Measurements from ENCODE around the gene TSC22D3. TPM values are rescaled to one million over a fixed set of nuclear protein-coding genes. Genes with fewer than 3 reads are reported as not detected.

The TSC22D3 gene
- total and polyA plus RNA-seq, 7 donors = 40.5 to 551 (median 272) TPM

GRCh38 chrX:107708762-107709161 is 66.8 kb downstream of the TSC22D3 start:
- intact Hi-C loops (cut with DNase I) = no loop called here
- no peak for TF ChIP-seq EP300 (IDR thresholded peaks at IDR 0.05)
- no peak for TF ChIP-seq POLR2A (IDR thresholded peaks at IDR 0.05)
- no peak for TF ChIP-seq POLR2AphosphoS5 (IDR thresholded peaks at IDR 0.05)
- no peak for TF ChIP-seq CTCF (IDR thresholded peaks at IDR 0.05)
- peak; percentile 75 for DNase-seq
- no peak overlapping the region for H3K4me3 ChIP-seq
- H3K27me3 ChIP-seq = no peaks in the 10 kb centered on the region
- H3K36me3 ChIP-seq = peaks cover under 1 to 7% (median 1%) of the 10 kb centered on the region in 4 donors
- peaks cover 0 to 25% (median 10%) of the 10 kb centered on the region in 4 donors for H3K4me1 ChIP-seq
- 85 to 91% methylated on average over 2 of the region's 2 CpGs for WGBS, 2 donors
- peak overlapping the region in 1 of 4 donors; percentile 12 for H3K27ac ChIP-seq
- H3K9me3 ChIP-seq = no peaks in the 10 kb centered on the region

GRCh38 chrX:107707866-107708265 is 67.7 kb downstream of the TSC22D3 start:
- Histone ChIP-seq H3K36me3 (no peaks in the 10 kb centered on the region), H3K4me1 (peaks cover 0 to 25% (median 7%) of the 10 kb centered on the region in 4 donors), H3K27ac (no peak overlapping the region), H3K27me3 (no peaks in the 10 kb centered on the region), H3K4me3 (no peak overlapping the region), H3K9me3 (no peaks in the 10 kb centered on the region)
- WGBS, 2 donors = 93 to 94% methylated on average over 9 of the region's 9 CpGs
- TF ChIP-seq CTCF (IDR thresholded peaks at IDR 0.05) (no peak), EP300 (IDR thresholded peaks at IDR 0.05) (no peak), POLR2A (IDR thresholded peaks at IDR 0.05) (no peak), POLR2AphosphoS5 (IDR thresholded peaks at IDR 0.05) (no peak)
- peak; percentile 34 for DNase-seq
- intact Hi-C loops (cut with DNase I) = no loop called here

- Histone ChIP-seq H3K27ac (no peak overlapping the region), H3K9me3 (no peaks in the 10 kb centered on the region), H3K4me1 (peaks cover 0 to 14% (median 3%) of the 10 kb centered on the region in 4 donors), H3K4me3 (no peak overlapping the region), H3K36me3 (no peaks in the 10 kb centered on the region), H3K27me3 (no peaks in the 10 kb centered on the region)
- intact Hi-C loops (cut with DNase I) = no loop called here
- TF ChIP-seq CTCF (IDR thresholded peaks at IDR 0.05) (no peak), POLR2AphosphoS5 (IDR thresholded peaks at IDR 0.05) (no peak), POLR2A (IDR thresholded peaks at IDR 0.05) (no peak), EP300 (IDR thresholded peaks at IDR 0.05) (no peak)
- DNase-seq = peak; percentile 34
These were observed 69.3 kb downstream of the TSC22D3 start for GRCh38 chrX:107706309-107706708.

GRCh38 chrX:107704587-107704986 is 71.0 kb downstream of the TSC22D3 start:
- no peak for DNase-seq
- WGBS, 2 donors = 87 to 92% methylated on average over 2 of the region's 2 CpGs
- H3K36me3 ChIP-seq = no peaks in the 10 kb centered on the region
- no peaks in the 10 kb centered on the region for H3K9me3 ChIP-seq
- no peaks in the 10 kb centered on the region for H3K4me1 ChIP-seq
- no peak overlapping the region for H3K4me3 ChIP-seq
- no peak overlapping the region for H3K27ac ChIP-seq
- no peaks in the 10 kb centered on the region for H3K27me3 ChIP-seq
- TF ChIP-seq POLR2AphosphoS5 (IDR thresholded peaks at IDR 0.05) (no peak), CTCF (IDR thresholded peaks at IDR 0.05) (no peak), POLR2A (IDR thresholded peaks at IDR 0.05) (no peak), EP300 (IDR thresholded peaks at IDR 0.05) (no peak)
- intact Hi-C loops (cut with DNase I) = no loop called here

GRCh38 chrX:107704181-107704580 is 71.4 kb downstream of the TSC22D3 start:
- intact Hi-C loops (cut with DNase I) = no loop called here
- Histone ChIP-seq H3K27ac (no peak overlapping the region), H3K36me3 (no peaks in the 10 kb centered on the region), H3K4me1 (no peaks in the 10 kb centered on the region), H3K4me3 (no peak overlapping the region), H3K9me3 (no peaks in the 10 kb centered on the region), H3K27me3 (no peaks in the 10 kb centered on the region)
- no peak for DNase-seq
- no peak for TF ChIP-seq EP300 (IDR thresholded peaks at IDR 0.05)
- no peak for TF ChIP-seq POLR2A (IDR thresholded peaks at IDR 0.05)
- TF ChIP-seq CTCF (IDR thresholded peaks at IDR 0.05) = no peak
- TF ChIP-seq POLR2AphosphoS5 (IDR thresholded peaks at IDR 0.05) = no peak
- 92 to 95% methylated on average over 4 of the region's 4 CpGs for WGBS, 2 donors
